K562 (cell line): ENCODE data around the gene CLEC3B. TPM values are rescaled to one million over a fixed set of nuclear protein-coding genes. Genes with fewer than 3 reads are reported as not detected.

Experiments
- ATAC-seq: fragments of 200-7000 bp; cut with Tn5 transposase; 3 replicates; pipeline ENCODE4 v1.9.1; 2020; ENCODE audit warnings: moderate library complexity
- BruUV-seq: library from RNA; stranded (reverse); fragments of 400-500 nt; replicated peaks from 2 replicates; lab custom pipeline; 2021; lab: Mats Ljungman, UMichigan
- CTCF ChIA-PET: fragments of 300-600 bp; formaldehyde crosslinking; extraction: SDS; loops from one replicate; lab custom pipeline; 2021; ENCODE audit warnings: low intra/inter-chr PET ratio; lab: Yijun Ruan, JAX
- POLR2A ChIA-PET: fragments of 300-600, 350-650 bp; sonication (Branson Sonifier 250); formaldehyde crosslinking; extraction: SDS; loops from one replicate; lab custom pipeline; 2021; ENCODE audit warnings: antibody characterized with exemption, inconsistent platforms; lab: Yijun Ruan, JAX
- DNase-seq, 4 experiments: peaks; one replicate each; pipeline versions ENCODE4 v3.0.0 to v3.0.0-alpha.2; 2011 to 2018; ENCODE audit warnings: low spot score in 3 of 4, mixed read lengths in 3 of 4; ENCODE audit errors: extremely low read depth in 1 of 4
- FAIRE-seq: peaks from 2 replicates; lab custom pipeline; 2011; peaks lifted over from hg19 to GRCh38; lab: Jason Lieb, UNC
- H2AFZ ChIP-seq: 2 replicates; pipeline ENCODE4 v1.6.0; 2011; ENCODE audit warnings: low read depth, low read length, control low read depth, inconsistent platforms
- H3K27ac ChIP-seq: fragments of 200-600 bp; 3 replicates; pipeline ENCODE4 v1.8.0; 2011; ENCODE audit warnings: low read depth, mild to moderate bottlenecking, control low read depth, inconsistent platforms, low read length, moderate library complexity, mixed read lengths; ENCODE audit errors: extremely low read depth
- H3K27me3 ChIP-seq, 2 experiments: fragments of 300-600 bp in 1 of 2; 2 replicates in 1 of 2; 3 replicates in 1 of 2; pipeline versions ENCODE4 v1.6.0 to v1.8.0; 2011; ENCODE audit warnings: inconsistent platforms in 2 of 2, low read length in 2 of 2, mild to moderate bottlenecking in 1 of 2, mixed read lengths in 1 of 2, moderate library complexity in 1 of 2; ENCODE audit not compliant: control insufficient read depth in 2 of 2, insufficient read depth in 2 of 2
- H3K36me3 ChIP-seq: fragments of 300-600 bp; 3 replicates; pipeline ENCODE4 v1.8.0; 2011; ENCODE audit warnings: mild to moderate bottlenecking, low read length, inconsistent platforms; ENCODE audit not compliant: control insufficient read depth, insufficient read depth
- H3K4me1 ChIP-seq, 2 experiments: fragments of 200-600 bp in 1 of 2; replicated peaks in 1 of 2; 2 replicates in 1 of 2; 3 replicates in 1 of 2; pipeline versions ENCODE4 v1.5.1 to v1.8.0; 2011; ENCODE audit warnings: inconsistent platforms in 2 of 2, low read length in 2 of 2, mild to moderate bottlenecking in 1 of 2, mixed read lengths in 1 of 2, moderate library complexity in 1 of 2; ENCODE audit not compliant: control insufficient read depth in 2 of 2, insufficient read depth in 2 of 2
- H3K4me2 ChIP-seq: 2 replicates; pipeline ENCODE4 v1.6.1; 2011; ENCODE audit warnings: low read length, control low read depth, inconsistent platforms, mixed read lengths; ENCODE audit not compliant: insufficient read depth
- H3K4me3 ChIP-seq: fragments of 200-600 bp; sonication (generic), shearing (Covaris generic); 2 replicates; pipeline ENCODE4 v1.5.1; 2016; ENCODE audit warnings: control low read depth, inconsistent platforms
- H3K79me2 ChIP-seq: fragments of 200-600 bp; 3 replicates; pipeline ENCODE4 v1.8.0; 2011; ENCODE audit warnings: low read length, inconsistent platforms; ENCODE audit not compliant: control insufficient read depth, insufficient read depth
- H3K9ac ChIP-seq, 2 experiments: 2 replicates each; pipeline versions ENCODE4 v1.6.0 to v1.6.1; 2011; ENCODE audit warnings: low read depth in 2 of 2, low read length in 2 of 2, control low read depth in 1 of 2, inconsistent platforms in 1 of 2, mild to moderate bottlenecking in 1 of 2, mixed read lengths in 1 of 2; ENCODE audit not compliant: insufficient read depth in 1 of 2
- H3K9me1 ChIP-seq: one replicate; pipeline ENCODE4 v1.6.0; 2011; ENCODE audit warnings: inconsistent platforms, mild to moderate bottlenecking, low read length, moderate library complexity; ENCODE audit not compliant: control insufficient read depth, insufficient read depth
- H3K9me3 ChIP-seq: replicated peaks from 2 replicates; pipeline ENCODE4 v1.5.1; 2011; ENCODE audit warnings: low read depth, low read length, inconsistent platforms; ENCODE audit not compliant: control insufficient read depth, insufficient read depth
- H4K20me1 ChIP-seq: replicated peaks from 2 replicates; pipeline ENCODE4 v1.6.1; 2011; ENCODE audit warnings: low read length, inconsistent platforms, mixed read lengths; ENCODE audit not compliant: control insufficient read depth, insufficient read depth
- FOS ChIP-seq: IDR thresholded peaks from 3 replicates; pipeline ENCODE4 v1.6.1; 2011; ENCODE audit not compliant: insufficient read length; ENCODE audit errors: extremely low read depth
- MAFK ChIP-seq: IDR thresholded peaks from 2 replicates; pipeline ENCODE4 v1.6.1; 2011; ENCODE audit warnings: low read length, improper control_type of control experiment
- RBM17 ChIP-seq: fragments of 200-400 bp; formaldehyde crosslinking; IDR thresholded peaks from 2 replicates; pipeline ENCODE4 v1.6.1; 2017; ENCODE audit warnings: low read depth, mild to moderate bottlenecking, low read length, borderline replicate concordance
- ZNF592 ChIP-seq: fragments of 450-650 bp; IDR thresholded peaks from 2 replicates; pipeline ENCODE4 v1.6.1; 2017; ENCODE audit warnings: antibody characterized with exemption, mild to moderate bottlenecking
- WGBS: fragments of 100-300 bp; shearing (Covaris generic); methylation state at CpG from one replicate; pipeline ENCODE4 v1.1.6; 2016; ENCODE audit warnings: low coverage, mixed read lengths; ENCODE audit not compliant: insufficient coverage; ENCODE audit errors: missing lambda C conversion rate; 5-methylcytosine and 5-hydroxymethylcytosine counted together
- in situ Hi-C: fragments of 300-500 bp; cut with MboI; formaldehyde crosslinking; loops from 4 replicates; pipeline ENCODE4 v1.15.0; 2018; ENCODE audit warnings: inconsistent platforms, mixed read lengths
- intact Hi-C: fragments of 100-400 bp; cut with micrococcal nuclease; formaldehyde crosslinking; loops from 2 replicates; pipeline ENCODE4 v1.14.2; 2022
- polyA plus RNA-seq, 8 experiments: library from polyadenylated mRNA; depleted of rRNA in 4 of 8; stranded (reverse) in 5 of 8; unstranded in 3 of 8; fragments of >200 nt; fragmentation: Nextera tagmentation in 2 of 8; fragmentation: Illumina TruSeq in 1 of 8; extraction: Ambion mirVana in 2 of 8; extraction: Trizol in 1 of 8; gene quantifications; 2 replicates each; pipeline versions ENCODE4 v1.2.1 to v1.2.3, GENCODE V29; 2011 to 2014; ENCODE audit warnings: inconsistent platforms in 1 of 8, missing spikeins in 1 of 8
- total RNA-seq, 7 experiments: library from RNA; depleted of rRNA in 6 of 7; stranded (reverse); fragments of >200 nt in 6 of 7; fragmentation: Illumina TruSeq in 2 of 7; extraction: Trizol in 2 of 7; gene quantifications; 2 replicates each; pipeline versions ENCODE4 v1.2.1 to v1.2.3, GENCODE V29; 2011 to 2021; ENCODE audit warnings: low replicate concordance in 1 of 7

Gene CLEC3B
- total and polyA plus RNA-seq, 9 of the 15 experiments (the other 6 are each of a cell fraction or from before 2014, with no cell fraction given) = not detected

DNA sequence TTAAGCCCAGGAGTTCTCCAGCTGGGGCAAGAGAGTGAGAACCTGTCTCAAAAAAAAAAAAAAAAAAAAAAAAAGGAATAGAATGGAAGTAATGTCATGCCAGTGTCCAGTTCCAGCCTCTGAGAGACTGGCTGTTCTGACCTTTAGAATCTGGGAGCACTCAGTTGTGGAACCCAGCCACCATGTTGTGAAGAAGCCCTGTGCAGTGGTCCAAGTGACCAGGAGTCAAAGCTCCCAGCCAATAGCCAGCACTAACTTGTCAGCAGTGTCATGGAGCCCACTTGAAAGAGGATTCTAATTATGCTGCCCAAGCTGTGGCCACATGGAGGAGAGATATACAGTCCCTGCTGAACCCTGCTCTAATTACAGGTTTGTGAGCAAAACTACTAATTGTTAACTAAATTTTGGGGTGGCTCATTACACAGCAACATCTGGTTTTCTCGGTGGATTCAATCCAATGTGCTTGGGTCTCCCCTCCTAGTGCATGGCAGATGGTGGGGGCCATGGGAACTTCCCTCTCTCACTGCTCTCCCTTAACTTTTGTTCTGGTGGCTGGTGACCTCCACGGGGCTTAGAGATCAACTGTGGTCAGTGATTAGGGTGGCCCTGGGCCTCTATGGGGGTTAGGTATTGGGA is 55.5 kb downstream of the CLEC3B start (continued):
- TF ChIP-seq ZNF592 (peak; percentile 12; the same call in 1 of the 2 replicates), MAFK (no peak)

DNA sequence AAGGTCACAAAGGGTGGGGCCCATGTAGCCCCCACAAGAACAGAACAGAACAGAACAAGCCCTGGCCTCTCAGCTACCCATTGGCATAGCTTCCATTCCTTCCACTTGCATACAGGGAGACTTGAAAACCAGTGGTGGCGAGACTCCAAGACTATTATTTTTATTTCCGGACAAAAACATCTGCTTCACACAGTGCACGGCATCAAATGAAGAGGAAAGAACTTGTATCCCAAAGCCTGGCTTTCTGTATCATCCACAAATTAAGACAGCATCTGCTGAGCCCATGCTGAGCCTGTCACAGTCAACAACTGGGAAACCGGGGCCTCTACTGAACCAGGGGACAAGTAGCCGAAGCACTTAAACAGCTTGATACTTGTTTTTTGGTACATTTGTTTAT is 56.0 kb downstream of the CLEC3B start:
- no peak overlapping the region for H3K4me3 ChIP-seq
- H4K20me1 ChIP-seq = no peaks in the 10 kb centered on the region
- no TSS peak for BruUV-seq
- no peak overlapping the region for H3K4me2 ChIP-seq
- in situ Hi-C loops (no loop called here), intact Hi-C loops (no loop called here)
- no peak for ATAC-seq
- H3K9me3 ChIP-seq = no peaks in the 10 kb centered on the region
- POLR2A ChIA-PET = no interaction called here
- H3K9ac ChIP-seq = peak overlapping the region in 1 of 2 experiments; percentile 45; a peak in 1 of 4 replicates
- H2AFZ ChIP-seq = no peak overlapping the region
- H3K36me3 ChIP-seq = peaks cover 8% of the 10 kb centered on the region; the same call in 2 of the 3 replicates
- H3K27me3 ChIP-seq = no peaks in the 10 kb centered on the region
- 75% methylated on average over 5 of the region's 5 CpGs for WGBS
- TF ChIP-seq FOS = no peak
- no peak for TF ChIP-seq RBM17
- DNase-seq = no peak
- CTCF ChIA-PET = no interaction called here
- H3K9me1 ChIP-seq = no peaks in the 10 kb centered on the region
- H3K4me1 ChIP-seq = peaks cover 21 to 77% of the 10 kb centered on the region in 2 experiments; a peak in 4 of 5 replicates
- H3K79me2 ChIP-seq = peaks cover 10% of the 10 kb centered on the region; the same call in 1 of the 3 replicates
- no peak overlapping the region for H3K27ac ChIP-seq
- no peak for FAIRE-seq
